Endodermal cell (in vitro differentiated cells): ENCODE data around the gene EDEM3. TPM values are rescaled to one million over a fixed set of nuclear protein-coding genes. Genes with fewer than 3 reads are reported as not detected.

Experiments
- DNase-seq: peaks from one replicate; pipeline ENCODE4 v3.0.0-alpha.2; 2017
- H3K27ac ChIP-seq: 2 replicates; pipeline ENCODE4 v1.5.1; 2013; ENCODE audit warnings: mild to moderate bottlenecking, low read depth, low read length, moderate library complexity
- H3K27me3 ChIP-seq: 2 replicates; pipeline ENCODE4 v1.6.1; 2013; ENCODE audit warnings: mild to moderate bottlenecking, low read length, moderate library complexity; ENCODE audit not compliant: insufficient read depth, control insufficient read depth, poor library complexity, severe bottlenecking
- H3K36me3 ChIP-seq: 2 replicates; pipeline ENCODE4 v1.7.0; 2013; ENCODE audit warnings: mild to moderate bottlenecking, low read length, moderate library complexity; ENCODE audit not compliant: control insufficient read depth, insufficient read depth
- H3K4me1 ChIP-seq: one replicate; pipeline ENCODE4 v1.7.0; 2013; ENCODE audit warnings: low read length; ENCODE audit not compliant: control insufficient read depth, insufficient read depth
- H3K4me3 ChIP-seq: 2 replicates; pipeline ENCODE4 v1.5.1; 2013; ENCODE audit warnings: mild to moderate bottlenecking, low read length, moderate library complexity
- H3K9ac ChIP-seq: 2 replicates; pipeline ENCODE4 v1.6.1; 2013; ENCODE audit warnings: mild to moderate bottlenecking, low read length, moderate library complexity; ENCODE audit not compliant: poor library complexity, severe bottlenecking; ENCODE audit errors: extremely low read depth
- H3K9me3 ChIP-seq: 2 replicates; pipeline ENCODE4 v1.6.1; 2013; ENCODE audit warnings: mild to moderate bottlenecking, low read length, moderate library complexity; ENCODE audit not compliant: control insufficient read depth
- H3K27ac Mint-ChIP-seq: 2 replicates; pipeline ENCODE4 v1.8.0; 2020; ENCODE audit warnings: mixed read lengths
- H3K27me3 Mint-ChIP-seq: 2 replicates; pipeline ENCODE4 v1.8.0; 2021; ENCODE audit warnings: mild to moderate bottlenecking, mixed read lengths; ENCODE audit not compliant: insufficient read depth
- H3K36me3 Mint-ChIP-seq: 2 replicates; pipeline ENCODE4 v1.8.0; 2020; ENCODE audit warnings: low read depth, mixed read lengths
- H3K4me1 Mint-ChIP-seq: 2 replicates; pipeline ENCODE4 v1.8.0; 2020; ENCODE audit warnings: mixed read lengths
- H3K4me3 Mint-ChIP-seq: 2 replicates; pipeline ENCODE4 v1.8.0; 2020; ENCODE audit warnings: mild to moderate bottlenecking, moderate library complexity, mixed read lengths
- H3K9me3 Mint-ChIP-seq: 2 replicates; pipeline ENCODE4 v1.8.0; 2020; ENCODE audit warnings: mild to moderate bottlenecking, mixed read lengths
- WGBS, 2 experiments: methylation state at CpG; one replicate each; pipeline versions ENCODE4 v1.1.5 to v1.1.7; 2013; ENCODE audit warnings: missing lambda C conversion rate in 2 of 2, mixed read lengths in 1 of 2; ENCODE audit not compliant: insufficient coverage in 1 of 2, insufficient read length in 1 of 2; 5-methylcytosine and 5-hydroxymethylcytosine counted together
- total RNA-seq, 2 donors: library from RNA; stranded (reverse); fragmentation: NEBNext Ultra II Directional in 1 of 2; extraction: Animal tissue kit (Norgen Biotek cat#: 25700) in 1 of 2; gene quantifications; 2 replicates in 1 of 2; 3 replicates in 1 of 2; pipeline ENCODE4 v1.2.1, GENCODE V29; 2021
- TF ChIP-seq, protein P1 (sequence below): fragments of 200-600 bp; sonication (generic); conservative IDR thresholded peaks from 2 replicates; pipeline ENCODE4 v1.5.0; 2021; ENCODE audit warnings: antibody characterized with exemption, mild to moderate bottlenecking

Gene EDEM3
- total RNA-seq, 2 donors from 2014 or later: 17.0 to 22.0 TPM

DNA sequence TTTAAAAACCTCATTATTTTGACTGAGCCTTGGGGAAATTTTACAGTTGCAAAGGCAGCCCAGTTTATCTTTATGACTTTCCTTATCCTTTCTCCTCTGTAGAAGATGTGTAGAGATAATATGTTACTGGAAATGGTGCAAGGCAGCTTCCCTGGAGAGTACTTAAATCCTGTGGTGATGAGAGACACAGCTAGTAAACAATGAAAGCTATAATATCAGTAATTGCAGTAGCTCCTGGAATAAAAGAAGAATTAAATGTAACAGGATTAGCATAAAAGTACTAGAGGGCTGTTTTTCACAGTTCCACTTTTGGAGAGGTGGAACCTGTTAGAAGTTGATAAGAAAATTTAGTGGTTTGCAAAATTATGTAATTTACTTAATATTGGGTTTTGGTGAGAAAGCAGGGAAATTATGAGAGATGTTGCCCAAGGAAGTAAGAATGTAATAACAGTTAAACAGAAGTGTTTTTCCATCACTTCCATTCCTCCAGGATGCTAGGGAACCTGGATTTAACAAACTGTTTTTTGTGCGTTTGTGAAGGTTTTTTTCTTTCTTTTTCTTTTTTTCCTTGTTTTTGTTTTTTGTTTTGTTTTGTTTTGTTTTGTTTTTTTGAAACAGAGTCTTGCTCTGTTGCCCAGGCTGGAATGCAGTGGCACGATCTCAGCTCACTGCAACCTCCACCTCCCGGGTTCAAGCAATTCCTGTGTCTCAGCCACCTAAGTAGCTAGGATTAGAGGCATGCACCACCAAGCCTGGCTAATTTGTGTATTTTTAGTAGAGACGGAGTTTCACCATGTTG lies 15.7 kb upstream of the EDEM3 start:
- Histone ChIP-seq H3K9me3 (no peaks in the 10 kb centered on the region), H3K27me3 (peaks cover 7% of the 10 kb centered on the region), H3K27ac (no peak overlapping the region), H3K4me3 (no peak overlapping the region), H3K9ac (no peak overlapping the region), H3K4me1 (no peaks in the 10 kb centered on the region), H3K36me3 (no peaks in the 10 kb centered on the region)
- 99 to 100% methylated on average over 1 to 4 of the region's 4 CpGs for WGBS, 2 experiments
- Mint-ChIP-seq H3K4me3 (no peak overlapping the region), H3K27me3 (peaks cover 6% of the 10 kb centered on the region), H3K9me3 (no peaks in the 10 kb centered on the region), H3K27ac (no peak overlapping the region), H3K36me3 (no peaks in the 10 kb centered on the region), H3K4me1 (peaks cover 13% of the 10 kb centered on the region)
- no peak for DNase-seq
- TF ChIP-seq, protein P1, sequence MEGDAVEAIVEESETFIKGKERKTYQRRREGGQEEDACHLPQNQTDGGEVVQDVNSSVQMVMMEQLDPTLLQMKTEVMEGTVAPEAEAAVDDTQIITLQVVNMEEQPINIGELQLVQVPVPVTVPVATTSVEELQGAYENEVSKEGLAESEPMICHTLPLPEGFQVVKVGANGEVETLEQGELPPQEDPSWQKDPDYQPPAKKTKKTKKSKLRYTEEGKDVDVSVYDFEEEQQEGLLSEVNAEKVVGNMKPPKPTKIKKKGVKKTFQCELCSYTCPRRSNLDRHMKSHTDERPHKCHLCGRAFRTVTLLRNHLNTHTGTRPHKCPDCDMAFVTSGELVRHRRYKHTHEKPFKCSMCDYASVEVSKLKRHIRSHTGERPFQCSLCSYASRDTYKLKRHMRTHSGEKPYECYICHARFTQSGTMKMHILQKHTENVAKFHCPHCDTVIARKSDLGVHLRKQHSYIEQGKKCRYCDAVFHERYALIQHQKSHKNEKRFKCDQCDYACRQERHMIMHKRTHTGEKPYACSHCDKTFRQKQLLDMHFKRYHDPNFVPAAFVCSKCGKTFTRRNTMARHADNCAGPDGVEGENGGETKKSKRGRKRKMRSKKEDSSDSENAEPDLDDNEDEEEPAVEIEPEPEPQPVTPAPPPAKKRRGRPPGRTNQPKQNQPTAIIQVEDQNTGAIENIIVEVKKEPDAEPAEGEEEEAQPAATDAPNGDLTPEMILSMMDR: no peak

DNA sequence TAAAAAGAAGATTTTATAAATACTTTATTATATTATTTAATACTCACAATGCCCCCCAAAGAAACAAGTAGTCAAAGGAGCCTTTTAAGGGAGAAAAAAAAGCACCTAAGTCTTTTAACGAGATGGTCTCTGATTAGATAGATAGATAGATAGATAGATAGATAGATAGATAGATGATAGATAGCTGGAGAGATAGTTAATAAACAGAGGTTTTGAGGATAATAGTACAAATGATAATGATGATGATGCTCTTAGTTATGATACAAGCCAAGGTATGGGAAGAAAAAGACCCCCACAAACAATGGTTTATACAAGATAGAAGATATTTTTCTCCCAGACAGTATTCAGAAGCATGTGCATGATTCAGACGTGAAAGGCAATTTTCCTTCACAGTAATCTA lies 14.6 kb upstream of the EDEM3 start:
- Histone ChIP-seq H3K27me3 (peaks cover 7% of the 10 kb centered on the region), H3K4me3 (no peak overlapping the region), H3K4me1 (no peaks in the 10 kb centered on the region), H3K9me3 (no peaks in the 10 kb centered on the region), H3K27ac (no peak overlapping the region), H3K9ac (no peak overlapping the region), H3K36me3 (no peaks in the 10 kb centered on the region)
- TF ChIP-seq, protein P1: no peak
- Mint-ChIP-seq H3K9me3 (no peaks in the 10 kb centered on the region), H3K27ac (no peak overlapping the region), H3K27me3 (peaks cover 6% of the 10 kb centered on the region), H3K4me3 (no peak overlapping the region), H3K4me1 (peaks cover 9% of the 10 kb centered on the region), H3K36me3 (no peaks in the 10 kb centered on the region)
- no peak for DNase-seq
- 44 to 76% methylated on average over 1 to 2 of the region's 2 CpGs for WGBS, 2 experiments

GRCh38 chr1:184768467-184768866 lies 13.8 kb upstream of the EDEM3 start:
- Mint-ChIP-seq H3K4me3 (no peak overlapping the region), H3K27me3 (peaks cover 6% of the 10 kb centered on the region), H3K9me3 (no peaks in the 10 kb centered on the region), H3K4me1 (peaks cover 8% of the 10 kb centered on the region), H3K27ac (no peak overlapping the region), H3K36me3 (no peaks in the 10 kb centered on the region)
- no peaks in the 10 kb centered on the region for H3K27me3 ChIP-seq
- TF ChIP-seq, protein P1: no peak
- no peaks in the 10 kb centered on the region for H3K9me3 ChIP-seq
- no peak overlapping the region for H3K27ac ChIP-seq
- DNase-seq: no peak
- H3K36me3 ChIP-seq: no peaks in the 10 kb centered on the region
- no peaks in the 10 kb centered on the region for H3K4me1 ChIP-seq
- no peak overlapping the region for H3K9ac ChIP-seq
- 78 to 79% methylated on average over 1 to 2 of the region's 2 CpGs for WGBS, 2 experiments
- H3K4me3 ChIP-seq: no peak overlapping the region
